HG02678 (cell line): ENCODE results near the gene IP6K2.
A peak's percentile ranks its signal among the peaks of the same experiment; 100 is the strongest.
"Not testable (repeated sequence)": the region's sequence is repeated elsewhere in the genome, so short reads cannot be mapped to it uniquely, and the experiment has no call there.

Experiments
- ATAC-seq: cut with Tn5 transposase; IDR thresholded peaks from one replicate; pipeline ENCODE4 v1.9.1; 2021; ENCODE audit warnings: mild to moderate bottlenecking, moderate library complexity; ENCODE audit not compliant: unreplicated experiment

IP6K2 gene

GRCh38 chr3:48716982-48717746, at the start of gene IP6K2:
TSS of gene IP6K2 (minus strand) at chr3:48717221. CDS start at chr3:48695291, 21,930 bp downstream.
- ATAC-seq: peak; percentile 97

DNA sequence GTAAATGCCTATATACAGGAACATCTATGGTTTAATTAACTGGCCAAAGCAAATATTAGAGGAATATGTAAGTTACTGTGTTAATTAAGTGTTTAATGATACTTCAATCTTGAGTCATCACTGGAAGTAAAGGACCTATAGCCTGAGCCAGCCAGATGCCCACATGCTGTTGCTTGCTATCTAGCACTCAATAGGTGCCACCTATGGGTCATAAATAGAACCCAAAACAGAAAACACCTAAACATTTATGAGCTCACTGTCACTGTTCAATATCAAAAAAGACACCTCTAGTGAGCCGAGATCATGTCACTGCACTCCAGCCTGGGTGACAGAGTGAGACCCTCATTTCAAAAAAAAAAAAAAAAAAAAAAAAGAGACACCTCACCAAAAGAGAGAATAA, 48.4 kb upstream of the IP6K2 start:
- no peak for ATAC-seq

GRCh38 chr3:48762816-48763215, 45.8 kb upstream of the IP6K2 start:
- ATAC-seq: no peak

DNA sequence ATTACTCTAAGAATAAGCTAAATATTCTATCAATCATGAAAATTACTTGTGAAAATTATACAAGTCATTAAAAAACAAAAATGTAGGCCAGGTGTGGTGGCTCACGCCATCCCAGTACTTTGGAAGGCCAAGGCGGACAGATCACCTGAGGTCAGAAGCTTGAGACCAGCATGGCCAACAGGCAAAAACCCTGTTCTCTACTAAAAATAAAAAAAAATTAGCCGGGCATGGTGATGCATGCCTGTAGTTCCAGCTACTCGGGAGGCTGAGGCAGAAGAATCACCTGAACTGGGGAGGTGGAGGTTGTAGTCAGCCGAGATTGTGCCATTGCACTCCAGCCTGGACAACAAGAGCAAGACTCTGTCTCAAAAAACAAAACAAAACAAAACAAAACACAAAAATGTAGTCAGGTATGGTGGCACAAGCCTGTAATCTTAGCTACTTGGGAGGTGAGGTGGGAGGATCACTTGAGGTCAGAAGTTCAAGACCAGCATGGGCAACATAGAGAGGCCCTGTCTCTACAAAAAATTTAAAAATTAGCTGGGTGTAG, 43.0 kb upstream of the IP6K2 start:
- not testable (repeated sequence) for ATAC-seq

DNA sequence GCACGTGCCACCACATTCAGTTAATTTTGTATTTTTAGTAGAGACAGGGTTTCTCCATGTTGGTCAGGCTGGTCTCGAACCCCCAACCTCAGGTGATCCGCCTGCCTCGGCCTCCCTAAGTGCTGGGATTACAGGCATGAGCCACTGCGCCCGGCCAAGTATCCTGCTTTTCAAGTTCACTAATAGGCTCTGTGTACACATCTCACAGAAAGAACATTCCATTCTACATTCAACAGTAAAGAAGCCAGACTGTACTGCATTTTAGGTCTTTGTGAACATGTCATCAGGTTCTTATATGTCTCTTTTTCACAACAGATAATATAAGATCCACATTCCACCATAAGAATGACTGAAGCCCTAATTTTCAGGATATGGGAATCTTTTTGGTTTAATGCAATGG, 42.5 kb upstream of the IP6K2 start:
- ATAC-seq: not testable (repeated sequence)

GRCh38 chr3:48759071-48759470, 42.0 kb upstream of the IP6K2 start:
- ATAC-seq: no peak

- no peak for ATAC-seq
Measured at GRCh38 chr3:48756640-48757039, 39.6 kb upstream of the IP6K2 start.

GRCh38 chr3:48750856-48751255, 33.8 kb upstream of the IP6K2 start:
- ATAC-seq: no peak

DNA sequence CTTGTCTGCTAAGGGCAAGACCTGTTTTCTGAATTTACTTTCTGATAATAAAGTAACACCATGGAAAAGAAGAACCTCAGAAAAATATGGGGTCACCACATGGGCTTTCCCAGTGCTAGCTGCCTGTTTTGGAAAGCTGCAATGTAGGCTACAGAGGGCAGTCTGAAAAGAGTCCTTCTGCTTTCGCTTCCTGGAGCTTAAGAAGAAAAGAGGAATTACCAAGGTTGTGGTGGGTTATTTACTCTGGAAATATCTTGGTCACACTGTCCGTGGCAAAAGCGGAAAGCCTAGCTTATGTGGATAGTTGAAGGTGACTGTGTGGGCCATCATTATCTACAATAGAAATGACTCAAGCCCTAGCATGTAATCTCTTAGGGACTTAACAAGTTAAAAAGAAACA, 31.7 kb upstream of the IP6K2 start:
- ATAC-seq: no peak

DNA sequence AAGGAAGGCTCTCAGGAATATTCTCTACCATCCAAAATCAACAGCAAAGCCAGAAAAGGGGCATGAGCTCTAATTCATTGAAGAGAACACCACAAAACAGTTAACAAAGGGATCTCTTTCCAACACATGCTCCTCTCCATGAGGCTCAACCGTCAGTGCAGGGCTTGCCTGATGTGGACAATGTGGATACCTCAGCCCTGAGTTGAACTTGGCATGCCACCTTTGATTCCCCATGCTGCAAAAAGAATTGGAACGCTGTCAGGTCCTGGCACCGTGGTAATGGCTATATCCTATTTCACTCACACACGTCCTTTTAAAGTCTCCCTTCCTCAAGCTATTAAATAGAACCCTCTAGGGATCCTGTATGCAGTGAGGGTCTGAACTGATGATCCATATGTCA, 30.7 kb upstream of the IP6K2 start:
- no peak for ATAC-seq

DNA sequence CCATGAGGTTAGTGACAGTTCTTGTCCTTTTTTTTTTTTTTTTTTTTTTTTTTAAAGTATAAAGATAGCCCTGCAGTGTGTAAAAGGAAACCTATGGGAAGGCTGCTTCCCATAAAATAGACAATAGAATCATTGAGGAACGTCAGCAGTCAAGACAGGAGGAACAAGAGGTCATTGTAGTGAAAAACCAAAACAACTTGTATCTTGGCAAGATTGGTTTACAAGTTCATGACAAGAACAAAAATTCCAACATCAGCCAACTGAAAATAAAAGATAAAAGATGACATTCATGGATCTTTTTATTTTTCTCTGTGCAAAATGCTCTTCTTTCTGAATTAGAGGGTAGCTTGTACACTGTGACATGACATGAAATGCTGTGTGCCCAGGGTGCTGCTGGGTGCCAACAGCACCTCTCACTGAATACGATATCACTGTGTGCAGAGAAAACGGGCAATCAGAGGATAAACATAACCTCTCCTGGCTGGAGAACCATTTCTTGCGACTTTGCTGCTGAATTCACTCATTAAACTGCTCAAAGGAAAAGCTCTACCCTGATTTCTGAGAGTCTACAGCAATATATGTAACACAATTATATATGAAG, 30.1 kb upstream of the IP6K2 start:
- ATAC-seq: no peak

- no peak for ATAC-seq
Measured at GRCh38 chr3:48743773-48744172, 26.8 kb upstream of the IP6K2 start.

DNA sequence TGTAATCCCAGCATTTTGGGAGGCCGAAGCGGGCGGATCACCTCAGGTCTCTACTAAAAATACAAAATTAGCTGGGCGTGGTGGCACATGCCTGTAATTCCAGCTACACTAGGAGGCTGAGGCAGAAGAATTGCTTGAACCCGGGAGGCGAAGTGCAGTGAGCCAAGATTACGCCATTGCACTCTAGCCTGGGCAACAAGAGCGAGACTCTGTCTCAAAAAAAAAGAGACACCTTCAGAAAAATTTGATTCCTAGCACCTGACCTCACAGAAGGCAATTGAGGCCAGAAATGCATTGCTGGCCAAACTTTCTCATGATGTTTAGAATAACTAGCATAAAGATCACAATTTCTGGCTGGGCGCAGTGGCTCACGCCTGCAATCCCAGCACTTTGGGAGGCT, 24.2 kb upstream of the IP6K2 start:
- not testable (repeated sequence) for ATAC-seq

GRCh38 chr3:48739955-48740823, 23.2 kb upstream of the IP6K2 start:
- peak; percentile 69 for ATAC-seq

GRCh38 chr3:48739617-48739954, 22.6 kb upstream of the IP6K2 start:
- peak; percentile 23 for ATAC-seq

GRCh38 chr3:48738926-48739616, 22.1 kb upstream of the IP6K2 start:
- no peak for ATAC-seq

DNA sequence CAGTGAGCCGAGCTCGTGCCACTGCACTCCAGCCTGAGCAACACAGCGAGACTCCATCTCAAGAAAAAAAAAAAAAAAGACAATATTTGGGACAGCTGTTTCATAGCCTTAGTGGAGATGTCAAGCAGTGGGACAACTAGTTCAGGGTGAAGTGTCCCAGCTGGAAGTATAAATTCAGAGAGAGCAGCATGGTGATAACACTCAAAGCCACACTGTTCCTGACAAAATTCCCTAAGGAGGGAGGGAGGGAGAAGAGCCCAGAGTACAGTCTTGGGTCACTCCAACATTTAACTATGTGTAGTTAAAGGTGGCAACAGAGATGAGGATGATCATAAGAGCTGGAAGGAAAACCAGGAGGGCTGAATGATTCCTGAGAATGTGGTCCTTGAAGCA, 21.1 kb upstream of the IP6K2 start:
- ATAC-seq: no peak

DNA sequence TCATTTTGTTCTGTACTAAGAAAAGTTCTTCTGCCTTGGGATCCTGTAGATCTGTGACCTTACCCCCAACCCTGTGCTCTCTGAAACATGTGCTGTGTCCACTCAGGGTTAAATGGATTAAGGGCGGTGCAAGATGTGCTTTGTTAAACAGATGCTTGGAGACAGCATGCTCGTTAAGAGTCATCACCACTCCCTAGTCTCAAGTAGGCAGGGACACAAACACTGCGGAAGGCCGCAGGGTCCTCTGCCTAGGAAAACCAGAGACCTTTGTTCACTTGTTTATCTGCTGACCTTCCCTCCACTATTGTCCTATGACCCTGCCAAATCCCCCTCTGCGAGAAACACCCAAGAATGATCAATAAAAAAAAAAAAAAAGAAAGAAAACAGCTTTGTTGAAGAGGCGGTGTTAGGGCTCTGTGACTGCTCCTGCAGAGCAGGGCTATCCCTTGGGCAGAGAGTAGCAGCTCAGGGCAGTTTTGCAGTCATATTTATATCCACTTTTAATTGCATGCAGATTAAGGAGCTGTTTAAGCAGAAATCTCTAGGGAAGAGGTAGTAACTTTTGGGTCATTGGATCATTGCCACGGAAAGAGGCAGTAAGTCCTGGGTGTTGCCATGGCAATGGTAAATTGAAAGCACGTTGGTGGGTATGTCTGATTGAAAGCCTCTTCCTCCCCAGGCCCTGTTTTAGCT, 18.2 kb upstream of the IP6K2 start:
- ATAC-seq: not testable (repeated sequence)

DNA sequence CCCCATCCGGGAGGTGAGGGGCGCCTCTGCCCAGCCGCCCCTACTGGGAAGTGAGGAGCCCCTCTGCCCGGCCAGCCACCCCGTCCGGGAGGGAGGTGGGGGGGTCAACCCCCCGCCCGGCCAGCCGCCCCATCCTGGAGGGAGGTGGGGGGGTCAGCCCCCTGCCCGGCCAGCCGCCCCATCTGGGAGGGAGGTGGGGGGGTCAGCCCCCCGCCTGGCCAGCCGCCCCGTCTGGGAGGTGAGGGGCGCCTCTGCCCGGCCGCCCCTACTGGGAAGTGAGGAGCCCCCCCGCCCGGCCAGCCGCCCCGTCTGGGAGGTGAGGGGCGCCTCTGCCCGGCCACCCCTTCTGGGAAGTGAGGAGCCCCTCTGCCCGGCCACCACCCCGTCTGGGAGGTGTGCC, 17.5 kb upstream of the IP6K2 start:
- ATAC-seq: not testable (repeated sequence)
